ENCODE measurements around the gene ZFP90.
A peak's percentile ranks its signal among the peaks of the same experiment; 100 is the strongest.
"Not testable (repeated sequence)": the region's sequence is repeated elsewhere in the genome, so short reads cannot be mapped to it uniquely, and the experiment has no call there.

ZFP90 gene

GRCh38 chr16:68538880-68539701 is at the start of gene ZFP90:
Gene ZFP90, plus strand, starts transcription at chr16:68539291. Its CDS starts 502 bp downstream, at chr16:68539793.
- DNase-seq = peak; percentile 90

GRCh38 chr16:68490358-68490757 is 48.7 kb upstream of the ZFP90 start:
- DNase-seq = no peak

- DNase-seq = no peak
Observed at GRCh38 chr16:68490829-68491575, 48.1 kb upstream of the ZFP90 start.

- DNase-seq = no peak
Observed at GRCh38 chr16:68491576-68491950, 47.5 kb upstream of the ZFP90 start.

GRCh38 chr16:68492151-68492542 is 46.9 kb upstream of the ZFP90 start:
- no peak for DNase-seq

- no peak for DNase-seq
Observed at GRCh38 chr16:68492543-68493411, 46.3 kb upstream of the ZFP90 start.

- no peak for DNase-seq
Observed at GRCh38 chr16:68493412-68494070, 45.5 kb upstream of the ZFP90 start.

- not testable (repeated sequence) for DNase-seq
Observed at GRCh38 chr16:68494261-68494660, 44.8 kb upstream of the ZFP90 start.

GRCh38 chr16:68496689-68497088 is 42.4 kb upstream of the ZFP90 start:
- no peak for DNase-seq

GRCh38 chr16:68499006-68499405 is 40.1 kb upstream of the ZFP90 start:
- DNase-seq = no peak

GRCh38 chr16:68503334-68503733 is 35.8 kb upstream of the ZFP90 start:
- DNase-seq = no peak

GRCh38 chr16:68504066-68504465 is 35.0 kb upstream of the ZFP90 start:
- no peak for DNase-seq

GRCh38 chr16:68506331-68507053 is 32.6 kb upstream of the ZFP90 start:
- no peak for DNase-seq

GRCh38 chr16:68508013-68508412 is 31.1 kb upstream of the ZFP90 start:
- DNase-seq = no peak

- no peak for DNase-seq
Observed at GRCh38 chr16:68508641-68509240, 30.4 kb upstream of the ZFP90 start.

GRCh38 chr16:68509381-68509780 is 29.7 kb upstream of the ZFP90 start:
- no peak for DNase-seq

GRCh38 chr16:68510775-68511174 is 28.3 kb upstream of the ZFP90 start:
- no peak for DNase-seq

GRCh38 chr16:68512183-68512582 is 26.9 kb upstream of the ZFP90 start:
- no peak for DNase-seq

- DNase-seq = no peak
Observed at GRCh38 chr16:68512742-68513141, 26.3 kb upstream of the ZFP90 start.

- DNase-seq = no peak
Observed at GRCh38 chr16:68514511-68514910, 24.6 kb upstream of the ZFP90 start.

- no peak for DNase-seq
Observed at GRCh38 chr16:68517606-68518166, 21.4 kb upstream of the ZFP90 start.

All from stimulated activated CD8-positive, alpha-beta memory T cell treated with anti-CD3 and anti-CD28 coated beads, Interleukin-4, amount 100 ng/mL, for 48 hours (primary cell).